Vagina (tissue), 2 donors: Measurements from ENCODE around the gene ADARB2. TPM values are rescaled to one million over a fixed set of nuclear protein-coding genes. Genes with fewer than 3 reads are reported as not detected.

Source experiments
- DNase-seq, 2 donors: peaks; one replicate each; pipeline ENCODE4 v3.0.0-alpha.2; 2017; ENCODE audit errors: extremely low spot score in 2 of 2
- H3K27ac ChIP-seq: fragments of 200-600 bp; sonication (generic); one replicate; pipeline ENCODE4 v1.5.1; 2019
- H3K27me3 ChIP-seq: fragments of 200-600 bp; sonication (generic); one replicate; pipeline ENCODE4 v1.5.1; 2019
- H3K36me3 ChIP-seq, 2 donors: fragments of 200-600 bp; sonication (generic); one replicate each; pipeline ENCODE4 v1.5.1; 2017 to 2019
- H3K4me1 ChIP-seq: fragments of 200-600 bp; sonication (generic); one replicate; pipeline ENCODE4 v1.5.1; 2019
- H3K4me3 ChIP-seq, 2 donors: fragments of 200-600 bp; sonication (generic); 1 replicate in 1 of 2; 2 replicates in 1 of 2; pipeline ENCODE4 v1.5.1; 2016 to 2019
- H3K9me3 ChIP-seq: fragments of 200-600 bp; sonication (generic); one replicate; pipeline ENCODE4 v1.5.1; 2019
- CTCF ChIP-seq, 3 experiments: fragments of 450-650 bp in 2 of 3; fragments of 200-600 bp in 1 of 3; sonication (generic) in 1 of 3; IDR thresholded peaks; one replicate each; pipeline ENCODE4 v1.5.1; 2017 to 2019; ENCODE audit warnings: antibody characterized with exemption in 3 of 3, mild to moderate bottlenecking in 2 of 3, moderate library complexity in 2 of 3
- POLR2A ChIP-seq, 2 donors: fragments of 450-650 bp; IDR thresholded peaks; one replicate each; pipeline ENCODE4 v1.6.1; 2017; ENCODE audit warnings: antibody characterized with exemption in 2 of 2, mild to moderate bottlenecking in 2 of 2, moderate library complexity in 2 of 2
- POLR2AphosphoS5 ChIP-seq, 2 donors: sonication (generic); formaldehyde crosslinking; IDR thresholded peaks; one replicate each; pipeline ENCODE4 v1.9.0; 2017; ENCODE audit warnings: antibody characterized with exemption in 2 of 2, mild to moderate bottlenecking in 2 of 2, low read depth in 1 of 2; ENCODE audit not compliant: insufficient read depth in 1 of 2
- intact Hi-C: fragments of 100-400 bp; cut with DNase I; formaldehyde crosslinking; loops from one replicate; pipeline ENCODE4 v1.15.1; 2023
- total RNA-seq: library from RNA; depleted of rRNA; stranded (reverse); fragments of >200 nt; gene quantifications from one replicate; pipeline ENCODE4 v1.2.3, GENCODE V29; 2016

ADARB2 gene
- total RNA-seq, 1 donor from 2014 or later: 3.4 TPM

- H3K27me3 ChIP-seq: no peaks in the 10 kb centered on the region
- H3K9me3 ChIP-seq: no peaks in the 10 kb centered on the region
- no peak for DNase-seq
- intact Hi-C loops: no loop called here
- H3K36me3 ChIP-seq: no peaks in the 10 kb centered on the region
- no peak overlapping the region for H3K27ac ChIP-seq
- H3K4me1 ChIP-seq: no peaks in the 10 kb centered on the region
- TF ChIP-seq POLR2AphosphoS5 (IDR thresholded peaks at IDR 0.05; ENCODE audit: insufficient read depth in 1 of 2, low read depth in 1 of 2): no peak
- TF ChIP-seq CTCF (IDR thresholded peaks at IDR 0.05): no peak
- no peak for TF ChIP-seq POLR2A (IDR thresholded peaks at IDR 0.05)
- no peak overlapping the region for H3K4me3 ChIP-seq
Measured at GRCh38 chr10:1563028-1563427, 174.3 kb downstream of the ADARB2 start.

GRCh38 chr10:1561731-1562337 is 175.5 kb downstream of the ADARB2 start:
- Histone ChIP-seq H3K27me3 (no peaks in the 10 kb centered on the region), H3K36me3 (no peaks in the 10 kb centered on the region), H3K27ac (no peak overlapping the region), H3K9me3 (no peaks in the 10 kb centered on the region), H3K4me1 (no peaks in the 10 kb centered on the region), H3K4me3 (no peak overlapping the region)
- intact Hi-C loops: no loop called here
- no peak for TF ChIP-seq POLR2AphosphoS5 (IDR thresholded peaks at IDR 0.05; ENCODE audit: insufficient read depth in 1 of 2, low read depth in 1 of 2)
- TF ChIP-seq CTCF (IDR thresholded peaks at IDR 0.05): no peak
- no peak for DNase-seq

GRCh38 chr10:1560535-1561192 is 176.7 kb downstream of the ADARB2 start:
- H3K4me3 ChIP-seq: no peak overlapping the region
- DNase-seq: no peak
- no peaks in the 10 kb centered on the region for H3K9me3 ChIP-seq
- no peak overlapping the region for H3K27ac ChIP-seq
- no peaks in the 10 kb centered on the region for H3K4me1 ChIP-seq
- TF ChIP-seq POLR2AphosphoS5 (IDR thresholded peaks at IDR 0.05; ENCODE audit: insufficient read depth in 1 of 2, low read depth in 1 of 2) (no peak), POLR2A (IDR thresholded peaks at IDR 0.05) (no peak), CTCF (IDR thresholded peaks at IDR 0.05) (no peak)
- intact Hi-C loops: no loop called here
- no peaks in the 10 kb centered on the region for H3K36me3 ChIP-seq
- H3K27me3 ChIP-seq: no peaks in the 10 kb centered on the region

- TF ChIP-seq POLR2A (IDR thresholded peaks at IDR 0.05) (no peak), POLR2AphosphoS5 (IDR thresholded peaks at IDR 0.05; ENCODE audit: insufficient read depth in 1 of 2, low read depth in 1 of 2) (no peak), CTCF (IDR thresholded peaks at IDR 0.05) (no peak)
- no peaks in the 10 kb centered on the region for H3K36me3 ChIP-seq
- intact Hi-C loops: no loop called here
Measured at GRCh38 chr10:1559761-1560160, 177.6 kb downstream of the ADARB2 start.

GRCh38 chr10:1559311-1559710 is 178.0 kb downstream of the ADARB2 start:
- TF ChIP-seq POLR2AphosphoS5 (IDR thresholded peaks at IDR 0.05; ENCODE audit: insufficient read depth in 1 of 2, low read depth in 1 of 2) (no peak), CTCF (IDR thresholded peaks at IDR 0.05) (no peak), POLR2A (IDR thresholded peaks at IDR 0.05) (no peak)
- Histone ChIP-seq H3K4me3 (no peak overlapping the region), H3K36me3 (no peaks in the 10 kb centered on the region), H3K27ac (no peak overlapping the region), H3K27me3 (no peaks in the 10 kb centered on the region), H3K9me3 (no peaks in the 10 kb centered on the region), H3K4me1 (no peaks in the 10 kb centered on the region)
- DNase-seq: no peak
- intact Hi-C loops: no loop called here

More at GRCh38 chr10:1559761-1560160, 177.6 kb downstream of the ADARB2 start:
- no peak for DNase-seq
- Histone ChIP-seq H3K4me1 (no peaks in the 10 kb centered on the region), H3K9me3 (no peaks in the 10 kb centered on the region), H3K27ac (no peak overlapping the region), H3K4me3 (no peak overlapping the region), H3K27me3 (no peaks in the 10 kb centered on the region)
